Dendritic cell treated with granulocyte-macrophage colony-stimulating factor and Interleukin-4, amounts not matched to agents 40 ng/mL and 50 ng/mL, for 4 days (primary cell): ENCODE results near the gene STIMATE.

Experiments used
- H3K27ac Mint-ChIP-seq: one replicate; pipeline ENCODE4 v1.8.0; 2022; ENCODE audit warnings: mild to moderate bottlenecking, mixed read lengths
- H3K27me3 Mint-ChIP-seq: one replicate; pipeline ENCODE4 v1.8.0; 2022; ENCODE audit warnings: mild to moderate bottlenecking, mixed read lengths
- H3K36me3 Mint-ChIP-seq: one replicate; pipeline ENCODE4 v1.8.0; 2022; ENCODE audit warnings: low read depth, mixed read lengths
- H3K4me1 Mint-ChIP-seq: one replicate; pipeline ENCODE4 v1.8.0; 2022; ENCODE audit warnings: low read depth, mixed read lengths
- H3K4me3 Mint-ChIP-seq: one replicate; pipeline ENCODE4 v1.8.0; 2022; ENCODE audit warnings: mild to moderate bottlenecking, moderate library complexity, mixed read lengths
- H3K9me3 Mint-ChIP-seq: one replicate; pipeline ENCODE4 v1.8.0; 2022; ENCODE audit warnings: mixed read lengths
- intact Hi-C: fragments of 100-400 bp; cut with micrococcal nuclease; formaldehyde crosslinking; loops from one replicate; pipeline ENCODE4 v1.15.0; 2022

STIMATE gene

DNA sequence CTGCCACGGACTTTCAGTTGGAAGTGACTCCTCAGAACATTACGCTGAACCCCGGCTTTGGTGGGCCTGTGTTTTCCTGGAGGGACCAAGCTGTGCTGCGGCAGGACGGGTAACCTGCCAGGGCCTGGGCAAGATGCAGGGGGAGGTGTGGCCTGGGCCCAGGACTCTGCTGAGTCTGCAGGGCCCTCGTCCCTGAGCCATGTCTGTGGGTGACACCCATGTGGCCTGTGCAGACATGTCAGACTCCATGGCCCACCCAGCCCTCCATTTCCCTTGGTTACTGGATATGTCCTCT lies 107.7 kb downstream of the STIMATE start:
- H3K9me3 Mint-ChIP-seq: no peaks in the 10 kb centered on the region
- peaks cover 2% of the 10 kb centered on the region for H3K27me3 Mint-ChIP-seq
- H3K4me3 Mint-ChIP-seq: no peak overlapping the region
- intact Hi-C loops: no loop called here
- H3K27ac Mint-ChIP-seq: no peak overlapping the region
- no peaks in the 10 kb centered on the region for H3K36me3 Mint-ChIP-seq
- no peaks in the 10 kb centered on the region for H3K4me1 Mint-ChIP-seq

DNA sequence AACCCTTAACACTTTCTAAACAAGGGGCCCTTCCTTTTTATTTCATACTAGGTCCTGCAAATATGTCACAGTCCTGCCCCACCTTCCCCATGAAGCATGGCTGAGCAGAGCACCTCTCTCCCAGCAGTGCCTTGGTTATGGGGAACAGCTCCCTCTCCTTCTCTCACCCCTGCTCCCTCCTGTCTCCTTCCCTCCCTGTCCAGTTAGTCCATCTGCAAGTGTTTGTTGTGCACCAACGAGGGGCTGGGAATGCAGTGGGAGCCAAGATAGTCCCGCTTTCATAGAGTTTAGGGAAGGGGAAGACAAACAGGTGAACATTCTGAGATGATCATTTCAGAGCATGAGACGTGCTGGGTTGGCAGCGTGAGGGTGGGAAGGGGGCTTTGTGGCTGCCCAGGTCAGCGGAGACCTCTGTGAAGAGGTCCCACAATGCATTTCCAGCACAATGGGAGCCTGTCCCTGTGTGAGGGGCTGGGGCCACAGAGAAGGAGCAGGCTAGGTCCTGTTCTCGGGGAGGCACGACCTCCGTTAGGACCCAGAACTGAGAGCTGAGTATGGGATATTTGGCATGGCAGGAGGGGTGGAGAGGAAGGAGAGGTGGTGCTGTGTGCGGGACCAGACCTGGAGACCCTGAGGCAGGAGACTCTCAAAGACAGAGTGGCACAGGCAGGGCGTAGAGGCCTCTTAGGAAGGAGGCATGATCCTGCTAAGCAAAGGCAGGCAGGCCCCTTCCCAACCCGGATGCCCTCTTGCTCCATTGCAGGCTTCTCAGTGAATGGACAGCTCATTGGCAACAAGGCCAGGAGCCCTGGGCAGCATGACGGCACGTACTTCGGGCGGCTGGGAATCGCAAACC lies 108.2 kb downstream of the STIMATE start:
- H3K9me3 Mint-ChIP-seq: no peaks in the 10 kb centered on the region
- H3K27me3 Mint-ChIP-seq: peaks cover 2% of the 10 kb centered on the region
- no peak overlapping the region for H3K4me3 Mint-ChIP-seq
- H3K36me3 Mint-ChIP-seq: no peaks in the 10 kb centered on the region
- H3K27ac Mint-ChIP-seq: no peak overlapping the region
- H3K4me1 Mint-ChIP-seq: no peaks in the 10 kb centered on the region
- intact Hi-C loops: no loop called here

DNA sequence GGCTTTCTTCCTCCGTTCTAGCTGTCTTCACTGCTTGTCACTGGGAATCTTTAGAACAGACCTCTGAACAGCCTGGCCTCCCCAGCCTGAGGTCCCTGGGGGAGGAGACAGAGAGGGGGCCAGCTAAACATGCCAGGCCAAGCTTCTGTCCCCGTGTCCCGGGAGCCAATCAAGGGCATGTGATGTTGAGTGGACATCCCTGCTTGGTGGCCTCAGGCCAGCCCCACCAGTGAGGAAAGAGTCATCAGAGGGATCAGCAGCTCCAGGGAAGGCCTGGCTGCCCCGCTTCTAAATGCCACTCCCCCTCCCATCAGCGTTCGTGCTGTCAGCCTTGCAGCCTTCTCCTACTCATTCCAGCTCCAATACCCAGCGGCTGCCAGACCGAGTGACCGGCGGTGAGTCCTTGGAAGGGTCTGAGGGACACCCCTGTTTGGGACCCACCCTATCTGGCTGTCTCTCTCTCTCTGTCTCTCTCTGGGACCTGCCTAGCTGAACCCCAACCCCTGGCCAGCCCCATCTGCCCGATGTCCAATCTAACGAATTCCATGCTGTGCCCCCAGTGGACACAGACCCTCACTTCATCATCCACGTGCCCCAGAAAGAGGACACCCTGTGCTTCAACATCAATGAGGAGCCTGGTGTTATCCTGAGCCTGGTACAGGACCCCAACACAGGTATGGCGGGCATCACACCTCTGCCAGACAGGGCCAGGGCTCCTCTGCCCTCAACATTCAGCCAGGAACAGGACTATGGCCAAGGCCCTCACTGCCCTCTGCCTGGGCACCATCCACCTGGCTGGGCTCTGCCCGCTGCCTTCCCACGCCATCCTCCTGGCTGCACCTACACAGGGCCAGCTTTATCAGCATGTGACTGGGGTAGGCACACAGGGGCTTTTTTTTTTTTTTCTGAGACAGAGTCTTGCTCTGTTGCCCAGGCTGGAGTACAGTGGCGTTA lies 109.4 kb downstream of the STIMATE start:
- Mint-ChIP-seq H3K9me3 (no peaks in the 10 kb centered on the region), H3K4me1 (no peaks in the 10 kb centered on the region), H3K27ac (no peak overlapping the region), H3K36me3 (no peaks in the 10 kb centered on the region), H3K27me3 (peaks cover 2% of the 10 kb centered on the region), H3K4me3 (no peak overlapping the region)
- intact Hi-C loops: no loop called here

DNA sequence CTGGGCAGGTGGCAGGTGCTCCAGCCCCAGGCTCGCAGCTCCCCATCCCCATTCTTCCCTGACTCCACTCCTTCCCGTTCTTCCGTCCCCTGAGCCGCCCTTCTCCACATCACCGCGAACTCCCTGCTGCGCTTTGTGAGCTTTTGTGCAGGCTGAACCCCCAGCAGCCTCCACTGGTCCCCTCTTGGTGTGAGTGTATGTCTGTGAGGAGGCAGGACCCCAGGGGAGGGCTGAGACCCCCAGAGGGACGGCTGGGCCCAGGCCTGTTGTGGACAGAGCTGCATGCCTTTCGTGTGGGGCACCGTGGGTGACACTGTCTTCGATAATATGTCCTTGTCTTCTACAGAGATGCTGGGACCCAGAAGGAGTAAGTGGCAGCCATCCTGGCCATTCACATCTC lies 110.1 kb downstream of the STIMATE start:
- Mint-ChIP-seq H3K4me1 (no peaks in the 10 kb centered on the region), H3K9me3 (no peaks in the 10 kb centered on the region), H3K27ac (no peak overlapping the region), H3K4me3 (no peak overlapping the region), H3K27me3 (peaks cover 2% of the 10 kb centered on the region), H3K36me3 (no peaks in the 10 kb centered on the region)
- intact Hi-C loops: no loop called here
